Activated CD8-positive, alpha-beta T cell treated with anti-CD3 and anti-CD28 coated beads for 36 hours (primary cell): ENCODE measurements around the gene ASB2. TPM values are rescaled to one million over a fixed set of nuclear protein-coding genes. Genes with fewer than 3 reads are reported as not detected.

Experiments used
- ATAC-seq: fragments of 200-7000 bp; cut with Tn5 transposase; one replicate; pipeline ENCODE4 v1.10.0; 2021; ENCODE audit warnings: mild to moderate bottlenecking, moderate library complexity
- CTCF ChIA-PET: fragments of 350-600 bp; sonication (Branson Sonifier 250); formaldehyde crosslinking; loops from one replicate; lab custom pipeline; 2021; ENCODE audit warnings: antibody characterized with exemption; lab: Charles Lee
- POLR2A ChIA-PET: fragments of 350-600 bp; sonication (Branson Sonifier 250); formaldehyde crosslinking; loops from one replicate; lab custom pipeline; 2021; ENCODE audit warnings: antibody characterized with exemption; lab: Charles Lee
- DNase-seq: peaks from one replicate; pipeline ENCODE4 v3.0.0-alpha.2; 2020
- H3K27ac Mint-ChIP-seq: one replicate; pipeline ENCODE4 v1.8.0; 2021; ENCODE audit warnings: mild to moderate bottlenecking, mixed read lengths
- H3K27me3 Mint-ChIP-seq: one replicate; pipeline ENCODE4 v1.8.0; 2021; ENCODE audit warnings: mixed read lengths
- H3K36me3 Mint-ChIP-seq: one replicate; pipeline ENCODE4 v1.8.0; 2021; ENCODE audit warnings: low read depth, mixed read lengths
- H3K4me1 Mint-ChIP-seq: one replicate; pipeline ENCODE4 v1.8.0; 2021; ENCODE audit warnings: low read depth, mixed read lengths
- H3K4me3 Mint-ChIP-seq: one replicate; pipeline ENCODE4 v1.8.0; 2021; ENCODE audit warnings: mild to moderate bottlenecking, moderate library complexity, mixed read lengths
- H3K9me3 Mint-ChIP-seq: one replicate; pipeline ENCODE4 v1.8.0; 2021; ENCODE audit warnings: mixed read lengths
- intact Hi-C: fragments of 100-400 bp; cut with micrococcal nuclease; formaldehyde crosslinking; loops from one replicate; pipeline ENCODE4 v1.10.0; 2022
- microRNA-seq: library from miRNA; unstranded; fragments of <30 nt; microRNA quantifications from one replicate; pipeline ENCODE4 v1.2.0, GENCODE V29; 2022; ENCODE audit warnings: borderline microRNAs expressed, borderline replicate concordance
- total RNA-seq, 2 experiments: library from RNA; stranded (reverse); gene quantifications; one replicate each; pipeline ENCODE4 v1.2.3, GENCODE V29; 2021
- TF ChIP-seq, protein P1 (sequence below): fragments of 200-600 bp; IDR thresholded peaks from one replicate; pipeline ENCODE4 v1.8.0; 2022; ENCODE audit warnings: antibody characterized with exemption, mild to moderate bottlenecking

The ASB2 gene
- total RNA-seq, 2 experiments from 2014 or later: 11.7 to 12.7 TPM

DNA sequence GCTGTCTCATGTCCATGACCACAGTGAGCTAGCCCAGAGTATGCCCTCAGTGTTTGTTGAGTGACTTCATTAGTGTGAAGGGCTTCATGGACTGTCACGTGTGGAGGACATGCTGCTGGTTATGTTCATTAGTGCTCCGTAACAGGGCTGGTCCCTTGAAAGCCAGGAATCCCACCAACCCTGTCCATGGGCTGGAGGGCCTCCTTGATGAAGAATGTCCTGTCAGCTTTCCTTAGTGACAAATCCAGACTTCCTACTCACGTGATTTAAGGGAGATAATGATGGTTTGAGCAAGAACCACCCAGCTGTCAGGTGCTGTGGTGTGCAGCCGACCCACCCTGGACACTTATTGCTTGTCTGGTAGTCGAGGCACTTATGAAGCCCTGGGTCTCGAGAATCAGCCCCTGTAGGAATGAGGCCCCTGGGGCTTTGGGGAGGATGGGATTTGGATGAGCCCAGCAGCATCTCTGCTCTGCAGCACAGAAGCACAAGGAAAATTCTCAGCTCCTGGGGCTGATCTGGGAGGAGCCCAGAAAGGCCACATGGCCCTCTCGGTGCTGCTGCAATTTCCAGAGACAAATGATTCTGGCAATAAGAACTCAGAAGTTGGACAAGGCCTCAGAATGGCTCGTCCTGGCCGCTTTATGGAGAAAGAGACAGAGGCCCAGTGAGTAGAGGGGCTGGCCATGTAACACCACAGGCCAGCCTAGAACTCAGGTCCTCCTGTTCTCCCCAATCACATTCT lies 86.5 kb downstream of the ASB2 start:
- H3K27ac Mint-ChIP-seq: no peak overlapping the region
- ChIA-PET POLR2A (no interaction called here), CTCF (no interaction called here)
- H3K27me3 Mint-ChIP-seq: peaks cover 11% of the 10 kb centered on the region
- no peak for ATAC-seq
- H3K4me1 Mint-ChIP-seq: peaks cover 2% of the 10 kb centered on the region
- no peak for DNase-seq
- no peak overlapping the region for H3K4me3 Mint-ChIP-seq
- intact Hi-C loops: loop anchor here (5.0 kb wide), 1 partner anchor 233 kb away; no protein-coding TSS in a partner anchor
- peaks cover 2% of the 10 kb centered on the region for H3K9me3 Mint-ChIP-seq
- H3K36me3 Mint-ChIP-seq: no peaks in the 10 kb centered on the region
- TF ChIP-seq, protein P1, sequence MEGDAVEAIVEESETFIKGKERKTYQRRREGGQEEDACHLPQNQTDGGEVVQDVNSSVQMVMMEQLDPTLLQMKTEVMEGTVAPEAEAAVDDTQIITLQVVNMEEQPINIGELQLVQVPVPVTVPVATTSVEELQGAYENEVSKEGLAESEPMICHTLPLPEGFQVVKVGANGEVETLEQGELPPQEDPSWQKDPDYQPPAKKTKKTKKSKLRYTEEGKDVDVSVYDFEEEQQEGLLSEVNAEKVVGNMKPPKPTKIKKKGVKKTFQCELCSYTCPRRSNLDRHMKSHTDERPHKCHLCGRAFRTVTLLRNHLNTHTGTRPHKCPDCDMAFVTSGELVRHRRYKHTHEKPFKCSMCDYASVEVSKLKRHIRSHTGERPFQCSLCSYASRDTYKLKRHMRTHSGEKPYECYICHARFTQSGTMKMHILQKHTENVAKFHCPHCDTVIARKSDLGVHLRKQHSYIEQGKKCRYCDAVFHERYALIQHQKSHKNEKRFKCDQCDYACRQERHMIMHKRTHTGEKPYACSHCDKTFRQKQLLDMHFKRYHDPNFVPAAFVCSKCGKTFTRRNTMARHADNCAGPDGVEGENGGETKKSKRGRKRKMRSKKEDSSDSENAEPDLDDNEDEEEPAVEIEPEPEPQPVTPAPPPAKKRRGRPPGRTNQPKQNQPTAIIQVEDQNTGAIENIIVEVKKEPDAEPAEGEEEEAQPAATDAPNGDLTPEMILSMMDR: no peak

DNA sequence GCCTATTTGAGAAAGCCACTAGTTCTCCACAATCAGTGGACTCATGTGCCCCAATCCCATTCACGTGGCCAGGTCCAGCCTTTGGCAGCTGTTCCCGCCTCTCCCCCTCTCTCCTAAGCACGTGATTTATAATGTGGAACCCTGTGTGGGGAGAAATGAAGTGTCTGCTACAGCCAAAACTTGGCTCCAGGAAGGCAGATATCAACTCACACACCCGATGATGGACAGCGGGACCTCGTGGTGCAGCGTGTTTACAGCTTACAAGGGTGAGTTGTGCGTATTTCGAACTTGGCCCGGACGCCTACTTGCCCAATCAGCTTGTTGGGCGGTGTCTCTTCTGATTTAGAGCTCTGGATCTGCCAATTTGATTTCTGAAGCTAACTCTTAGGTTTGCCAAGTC lies 87.4 kb downstream of the ASB2 start:
- Mint-ChIP-seq H3K27me3 (peaks cover 11% of the 10 kb centered on the region), H3K4me1 (peaks cover 4% of the 10 kb centered on the region), H3K36me3 (no peaks in the 10 kb centered on the region), H3K4me3 (no peak overlapping the region), H3K27ac (no peak overlapping the region), H3K9me3 (peaks cover 2% of the 10 kb centered on the region)
- DNase-seq (no peak), ATAC-seq (no peak)
- TF ChIP-seq, protein P1: no peak
- ChIA-PET POLR2A (no interaction called here), CTCF (no interaction called here)
- intact Hi-C loops: no loop called here

DNA sequence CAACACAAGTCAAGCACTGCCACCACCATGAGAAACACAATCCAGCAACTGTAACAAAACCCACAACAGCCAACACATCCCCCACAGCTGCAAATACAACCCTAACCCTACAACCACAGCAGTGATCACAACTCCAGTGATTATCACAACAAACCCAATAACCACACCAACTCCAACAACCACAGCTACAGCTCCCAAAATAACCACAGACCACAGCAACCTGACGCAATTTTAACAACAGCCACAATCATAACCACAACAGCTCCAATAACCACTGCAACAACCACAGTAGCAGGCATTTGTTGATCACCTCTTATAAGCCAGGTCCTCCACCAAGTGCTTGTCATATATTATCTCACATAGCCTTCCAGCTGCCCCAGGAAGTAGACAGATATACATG lies 91.4 kb downstream of the ASB2 start:
- DNase-seq (no peak), ATAC-seq (no peak)
- CTCF ChIA-PET: interaction anchor here (1.3 to 2.6 kb wide), 2 partner anchors 18 to 22 kb away, joined by 4 to 7 read pairs; no protein-coding TSS in a partner anchor
- peaks cover 2% of the 10 kb centered on the region for H3K27me3 Mint-ChIP-seq
- TF ChIP-seq, protein P1: no peak
- H3K36me3 Mint-ChIP-seq: no peaks in the 10 kb centered on the region
- no peak overlapping the region for H3K27ac Mint-ChIP-seq
- peaks cover 2% of the 10 kb centered on the region for H3K9me3 Mint-ChIP-seq
- H3K4me3 Mint-ChIP-seq: no peak overlapping the region
- peaks cover 4% of the 10 kb centered on the region for H3K4me1 Mint-ChIP-seq
- POLR2A ChIA-PET: no interaction called here
- intact Hi-C loops: no loop called here

Small RNA genes within 50 kb of the gene (microRNA-seq; reads per million reads assigned to microRNA genes)
- gene MIR4506: not detected

Other genes with a start within 250 kb of the ASB2 start
- gene PRIMA1, start 188.1 kb downstream of the ASB2 start, total RNA-seq: not detected
- gene FAM181A, start 49.2 kb downstream of the ASB2 start, total RNA-seq: not detected
- not detected for gene CCDC197, start 20.7 kb upstream of the ASB2 start, total RNA-seq
- gene OTUB2, start 49.8 kb upstream of the ASB2 start, total RNA-seq: under 1 TPM; 0.25 to 0.29 TPM
- 100 to 1,000 TPM; 272 to 275 TPM for gene DDX24, start 104.6 kb upstream of the ASB2 start, total RNA-seq
- 10 to 100 TPM; 21.9 to 23.3 TPM for gene IFI27L1, start 104.7 kb upstream of the ASB2 start, total RNA-seq
- 1 to 10 TPM in 1 of 2 experiments, under 1 TPM in 1; 0.86 to 4.1 TPM for gene IFI27, start 134.2 kb upstream of the ASB2 start, total RNA-seq
- 10 to 100 TPM; 43.0 to 44.5 TPM for gene IFI27L2, start 153.0 kb upstream of the ASB2 start, total RNA-seq
- gene PPP4R4, start 197.8 kb upstream of the ASB2 start, total RNA-seq: 1 to 10 TPM in 1 of 2 experiments, under 1 TPM in 1; 0.63 to 1.2 TPM